CD4-positive, CD25-positive, alpha-beta regulatory T cell (primary cell): Measurements from ENCODE around the gene EEF1G. TPM values are rescaled to one million over a fixed set of nuclear protein-coding genes. Genes with fewer than 3 reads are reported as not detected.
"Not testable (repeated sequence)": the region's sequence is repeated elsewhere in the genome, so short reads cannot be mapped to it uniquely, and the experiment has no call there.

Source experiments
- ATAC-seq, 2 donors: fragments of 150-1000 bp; cut with Tn5 transposase; one replicate each; pipeline ENCODE4 v1.10.0; 2021; ENCODE audit warnings: low read depth in 2 of 2, moderate number of reproducible peaks in 2 of 2, moderate library complexity in 1 of 2
- DNase-seq, 3 donors: peaks; one replicate each; pipeline versions ENCODE4 v3.0.0 to v3.0.0-alpha.2; 2012 to 2022; ENCODE audit warnings: mixed read lengths in 1 of 3
- H3K27ac ChIP-seq: one replicate; pipeline ENCODE4 v1.7.0; 2013; ENCODE audit warnings: mild to moderate bottlenecking, low read length; ENCODE audit not compliant: insufficient read depth, poor library complexity, severe bottlenecking
- H3K27me3 ChIP-seq: one replicate; pipeline ENCODE4 v1.7.0; 2013; ENCODE audit warnings: low read length; ENCODE audit not compliant: control insufficient read depth, insufficient read depth
- H3K36me3 ChIP-seq: one replicate; pipeline ENCODE4 v1.7.0; 2013; ENCODE audit warnings: mild to moderate bottlenecking, low read length, moderate library complexity; ENCODE audit not compliant: control insufficient read depth, insufficient read depth
- H3K4me1 ChIP-seq: 2 replicates; pipeline ENCODE4 v1.7.0; 2013; ENCODE audit warnings: mild to moderate bottlenecking, low read length; ENCODE audit not compliant: insufficient read depth, control insufficient read depth, poor library complexity, severe bottlenecking
- H3K4me3 ChIP-seq: one replicate; pipeline ENCODE4 v1.7.0; 2013; ENCODE audit warnings: low read depth, mild to moderate bottlenecking, low read length, moderate library complexity
- H3K9me3 ChIP-seq, 2 experiments: 1 replicate in 1 of 2; 2 replicates in 1 of 2; pipeline ENCODE4 v1.7.0; 2013; ENCODE audit warnings: low read length in 2 of 2, mild to moderate bottlenecking in 1 of 2, moderate library complexity in 1 of 2; ENCODE audit not compliant: control insufficient read depth in 2 of 2
- H3K27ac Mint-ChIP-seq, 3 donors: one replicate each; pipeline ENCODE4 v1.8.0; 2020 to 2022; ENCODE audit warnings: mild to moderate bottlenecking in 3 of 3, mixed read lengths in 3 of 3, moderate library complexity in 2 of 3
- H3K27me3 Mint-ChIP-seq: one replicate; pipeline ENCODE4 v1.8.0; 2022; ENCODE audit warnings: mild to moderate bottlenecking, mixed read lengths
- H3K36me3 Mint-ChIP-seq: one replicate; pipeline ENCODE4 v1.8.0; 2020; ENCODE audit warnings: mixed read lengths
- H3K4me1 Mint-ChIP-seq, 4 donors: one replicate each; pipeline ENCODE4 v1.8.0; 2020 to 2022; ENCODE audit warnings: mixed read lengths in 4 of 4, mild to moderate bottlenecking in 1 of 4
- H3K4me3 Mint-ChIP-seq, 4 donors: one replicate each; pipeline ENCODE4 v1.8.0; 2020 to 2022; ENCODE audit warnings: mild to moderate bottlenecking in 4 of 4, mixed read lengths in 4 of 4, moderate library complexity in 3 of 4
- H3K9me3 Mint-ChIP-seq, 7 donors: one replicate each; pipeline ENCODE4 v1.8.0; 2020 to 2022; ENCODE audit warnings: mixed read lengths in 7 of 7, mild to moderate bottlenecking in 3 of 7, moderate library complexity in 2 of 7
- polyA plus RNA-seq, 4 donors: library from polyadenylated mRNA; unstranded; fragments of 300-500 nt; fragmentation: Illumina TruSeq; gene quantifications; one replicate each; pipeline ENCODE4 v1.2.3, GENCODE V29; 2021
- total RNA-seq: library from RNA; stranded (reverse); gene quantifications from one replicate; pipeline ENCODE4 v1.2.3, GENCODE V29; 2022

EEF1G gene
- total and polyA plus RNA-seq, 5 donors from 2014 or later = 775 to 1,680 (median 1,198) TPM

DNA sequence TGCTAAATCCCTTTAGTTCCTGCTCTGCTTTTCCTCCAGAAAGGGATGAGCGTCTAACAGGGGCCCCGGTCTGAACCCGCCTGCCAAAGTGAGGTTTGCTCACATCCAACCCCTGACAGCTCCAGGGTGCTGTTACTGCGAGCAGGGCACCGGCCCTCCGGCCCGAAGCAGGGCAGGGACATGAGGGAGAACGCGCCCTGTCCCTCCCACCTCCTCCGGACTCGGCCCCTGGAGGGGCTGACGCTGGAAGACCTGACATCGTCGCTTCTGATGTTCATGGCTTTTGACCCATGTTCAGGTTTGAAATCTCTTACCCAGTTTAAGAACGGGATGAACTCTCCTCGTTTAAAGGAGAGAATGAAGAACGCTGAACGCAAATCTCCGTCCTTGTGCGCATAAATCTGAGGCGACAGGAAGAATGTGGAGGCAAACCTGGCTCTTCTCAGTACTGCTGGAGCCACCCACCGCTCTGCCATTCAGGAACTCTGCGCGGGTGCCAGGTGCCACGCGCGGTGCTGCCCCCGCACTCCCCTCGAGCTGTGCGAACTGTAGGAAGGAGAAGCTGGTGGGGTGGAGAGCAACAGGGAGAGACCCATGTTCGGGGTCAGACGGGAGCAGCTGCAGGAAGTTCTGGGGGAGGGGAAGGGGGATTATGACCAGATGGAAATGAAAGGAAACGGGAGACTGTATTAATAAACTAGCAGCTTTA, 826 bp upstream of the EEF1G start:
- Mint-ChIP-seq H3K27me3 (no peaks in the 10 kb centered on the region), H3K4me3 (peak overlapping the region; percentile 91 to 99 (median 96)), H3K4me1 (peaks cover 6 to 57% (median 38%) of the 10 kb centered on the region in 4 donors), H3K27ac (peak overlapping the region; percentile 92 to 94 (median 92)), H3K36me3 (peaks cover 33% of the 10 kb centered on the region), H3K9me3 (no peaks in the 10 kb centered on the region)
- peak overlapping the region; percentile 85 for H3K4me3 ChIP-seq
- peaks cover 56% of the 10 kb centered on the region for H3K36me3 ChIP-seq
- ATAC-seq (no peak), DNase-seq (no peak)
- H3K27ac ChIP-seq = peak overlapping the region; percentile 78
- no peaks in the 10 kb centered on the region for H3K27me3 ChIP-seq
- H3K9me3 ChIP-seq = no peaks in the 10 kb centered on the region
- H3K4me1 ChIP-seq = peaks cover 35% of the 10 kb centered on the region

- H3K9me3 Mint-ChIP-seq = no peaks in the 10 kb centered on the region
- H3K4me1 Mint-ChIP-seq = peaks cover 6 to 62% (median 40%) of the 10 kb centered on the region in 4 donors
- Histone ChIP-seq H3K4me3 (peak overlapping the region; percentile 91), H3K36me3 (peaks cover 55% of the 10 kb centered on the region), H3K27ac (peak overlapping the region; percentile 88), H3K27me3 (no peaks in the 10 kb centered on the region), H3K9me3 (no peaks in the 10 kb centered on the region), H3K4me1 (peaks cover 35% of the 10 kb centered on the region)
- H3K27me3 Mint-ChIP-seq = no peaks in the 10 kb centered on the region
- DNase-seq = peak in 2 of 3 donors; percentile 35 to 56
- H3K4me3 Mint-ChIP-seq = peak overlapping the region; percentile 91 to 99 (median 96)
- peak overlapping the region; percentile 92 to 94 (median 92) for H3K27ac Mint-ChIP-seq
- ATAC-seq = no peak
- peaks cover 35% of the 10 kb centered on the region for H3K36me3 Mint-ChIP-seq
These were observed 592 bp downstream of the EEF1G start for GRCh38 chr11:62573006-62573591.

- H3K27me3 Mint-ChIP-seq = no peaks in the 10 kb centered on the region
- peaks cover 6 to 64% (median 41%) of the 10 kb centered on the region in 4 donors for H3K4me1 Mint-ChIP-seq
- H3K4me3 ChIP-seq = peak overlapping the region; percentile 91
- H3K9me3 Mint-ChIP-seq = no peaks in the 10 kb centered on the region
- DNase-seq = no peak
- H3K4me1 ChIP-seq = peaks cover 35% of the 10 kb centered on the region
- ATAC-seq = no peak
- peaks cover 34% of the 10 kb centered on the region for H3K36me3 Mint-ChIP-seq
- peaks cover 53% of the 10 kb centered on the region for H3K36me3 ChIP-seq
- H3K9me3 ChIP-seq = no peaks in the 10 kb centered on the region
- no peaks in the 10 kb centered on the region for H3K27me3 ChIP-seq
- H3K27ac ChIP-seq = peak overlapping the region; percentile 6
- H3K27ac Mint-ChIP-seq = peak overlapping the region; percentile 80 to 94 (median 92)
- peak overlapping the region; percentile 91 to 99 (median 96) for H3K4me3 Mint-ChIP-seq
These were observed 1.3 kb downstream of the EEF1G start for GRCh38 chr11:62572431-62572830.

- H3K4me1 ChIP-seq = peaks cover 35% of the 10 kb centered on the region
- not testable (repeated sequence) for H3K9me3 Mint-ChIP-seq, H3K27me3 ChIP-seq, DNase-seq, H3K27ac ChIP-seq, H3K9me3 ChIP-seq, H3K4me3 ChIP-seq, ATAC-seq, H3K27me3 Mint-ChIP-seq
- H3K36me3 Mint-ChIP-seq = peaks cover 37% of the 10 kb centered on the region
- H3K4me1 Mint-ChIP-seq = peaks cover 12 to 72% (median 45%) of the 10 kb centered on the region in 4 donors
- peak overlapping the region in 3 of 4 donors; percentile 20 to 96 (median 63) for H3K4me3 Mint-ChIP-seq
- H3K36me3 ChIP-seq = peaks cover 54% of the 10 kb centered on the region
- H3K27ac Mint-ChIP-seq = peak overlapping the region; percentile 7 to 73 (median 31)
These were observed 2.2 kb downstream of the EEF1G start for GRCh38 chr11:62571493-62571892.

DNA sequence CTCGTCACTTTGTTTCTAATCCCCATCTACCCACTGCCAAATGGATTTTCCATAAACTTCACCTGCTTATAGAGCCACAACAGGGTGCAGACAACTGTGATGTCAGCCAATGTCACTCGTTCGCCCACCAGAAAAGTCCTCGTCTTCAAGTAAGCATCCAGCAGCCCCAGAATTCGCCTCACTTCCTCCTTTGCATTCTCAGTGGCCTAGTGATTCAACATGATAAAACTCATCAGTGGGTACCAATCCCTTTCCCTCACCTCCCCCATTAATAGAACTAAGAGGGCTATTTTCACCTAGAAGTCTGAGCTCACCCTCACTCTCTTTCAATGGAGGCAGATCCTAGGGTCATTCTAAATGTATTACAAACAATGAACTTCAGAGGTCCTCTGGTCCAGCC, 2.8 kb downstream of the EEF1G start:
- peak overlapping the region; percentile 60 to 73 (median 65) for H3K27ac Mint-ChIP-seq
- H3K4me3 Mint-ChIP-seq = peak overlapping the region in 3 of 4 donors; percentile 20 to 96 (median 53)
- not testable (repeated sequence) for ATAC-seq, H3K27me3 ChIP-seq, H3K9me3 Mint-ChIP-seq, H3K9me3 ChIP-seq, H3K4me3 ChIP-seq, H3K27ac ChIP-seq, H3K27me3 Mint-ChIP-seq, DNase-seq
- Histone ChIP-seq H3K36me3 (peaks cover 56% of the 10 kb centered on the region), H3K4me1 (peaks cover 35% of the 10 kb centered on the region)
- peaks cover 40% of the 10 kb centered on the region for H3K36me3 Mint-ChIP-seq
- H3K4me1 Mint-ChIP-seq = peaks cover 12 to 77% (median 46%) of the 10 kb centered on the region in 4 donors

- Mint-ChIP-seq H3K27ac (no peak overlapping the region), H3K4me3 (peak overlapping the region in 1 of 4 donors; percentile 53), H3K4me1 (peaks cover 18 to 76% (median 47%) of the 10 kb centered on the region in 4 donors), H3K36me3 (peaks cover 46% of the 10 kb centered on the region), H3K27me3 (no peaks in the 10 kb centered on the region), H3K9me3 (no peaks in the 10 kb centered on the region)
- no peak overlapping the region for H3K27ac ChIP-seq
- H3K4me3 ChIP-seq = no peak overlapping the region
- DNase-seq (no peak), ATAC-seq (no peak)
- no peaks in the 10 kb centered on the region for H3K9me3 ChIP-seq
- peaks cover 27% of the 10 kb centered on the region for H3K4me1 ChIP-seq
- peaks cover 67% of the 10 kb centered on the region for H3K36me3 ChIP-seq
- no peaks in the 10 kb centered on the region for H3K27me3 ChIP-seq
These were observed 4.1 kb downstream of the EEF1G start for GRCh38 chr11:62569611-62570010.

DNA sequence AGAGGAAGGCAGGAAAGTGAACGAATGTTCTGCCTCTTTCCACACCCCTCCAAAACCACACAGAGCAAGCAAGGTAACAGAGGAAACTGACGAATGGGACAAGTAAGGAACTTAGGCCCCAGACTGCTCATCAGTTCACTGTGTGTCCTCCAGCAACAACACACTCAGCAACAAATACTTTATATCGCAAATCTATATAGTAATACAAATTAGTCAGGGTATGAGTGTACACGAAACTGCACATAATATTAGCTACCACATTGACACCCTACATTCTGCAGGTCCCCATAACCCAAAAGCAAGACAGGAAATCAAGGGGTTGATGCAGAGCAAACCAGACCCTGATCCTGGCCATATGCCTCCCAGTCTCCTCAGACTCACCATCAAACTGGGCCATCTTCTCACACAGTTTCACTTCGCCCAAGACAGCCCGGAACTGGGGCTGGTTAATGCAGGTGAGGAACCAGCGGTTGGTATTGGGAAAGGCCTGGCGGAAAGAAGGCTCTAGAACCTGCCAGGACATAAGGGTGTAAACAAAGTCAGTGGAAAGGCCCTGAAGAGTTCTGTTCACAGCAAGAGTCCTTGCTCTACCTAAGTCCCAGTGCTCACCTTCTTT, 6.6 kb downstream of the EEF1G start:
- no peak overlapping the region for H3K4me3 ChIP-seq
- Mint-ChIP-seq H3K36me3 (peaks cover 42% of the 10 kb centered on the region), H3K4me1 (peaks cover 15 to 53% (median 38%) of the 10 kb centered on the region in 4 donors), H3K27me3 (no peaks in the 10 kb centered on the region), H3K4me3 (peak overlapping the region in 2 of 4 donors; percentile 17 to 64), H3K27ac (peak overlapping the region in 2 of 3 donors; percentile 32 to 75), H3K9me3 (no peaks in the 10 kb centered on the region)
- no peak overlapping the region for H3K27ac ChIP-seq
- peaks cover 74% of the 10 kb centered on the region for H3K36me3 ChIP-seq
- H3K9me3 ChIP-seq = no peaks in the 10 kb centered on the region
- no peaks in the 10 kb centered on the region for H3K27me3 ChIP-seq
- DNase-seq = no peak
- H3K4me1 ChIP-seq = peaks cover 13% of the 10 kb centered on the region
- ATAC-seq = no peak
